Prostate gland (tissue), 2 donors: Measurements from ENCODE around the gene BCL2A1.

ENCODE experiments used
- CTCF ChIP-seq, 4 experiments: fragments of 200-600 bp in 2 of 4; fragments of 450-650 bp in 2 of 4; sonication (generic) in 2 of 4; IDR thresholded peaks; 1 replicate in 3 of 4; 2 replicates in 1 of 4; pipeline ENCODE4 v1.5.1; 2016 to 2019; ENCODE audit warnings: antibody characterized with exemption in 4 of 4, mild to moderate bottlenecking in 2 of 4, moderate library complexity in 2 of 4
- POLR2A ChIP-seq: fragments of 450-650 bp; IDR thresholded peaks from one replicate; pipeline ENCODE4 v1.6.1; 2016; ENCODE audit warnings: antibody characterized with exemption, mild to moderate bottlenecking

- no peak for TF ChIP-seq CTCF (IDR thresholded peaks at IDR 0.05)
- TF ChIP-seq POLR2A, result no peak
Measured at GRCh38 chr15:80011596-80011995, 40.6 kb upstream of the BCL2A1 start.
